ENCODE results near the gene EGR4.
A peak's percentile ranks its signal among the peaks of the same experiment; 100 is the strongest.

EGR4 gene

DNA sequence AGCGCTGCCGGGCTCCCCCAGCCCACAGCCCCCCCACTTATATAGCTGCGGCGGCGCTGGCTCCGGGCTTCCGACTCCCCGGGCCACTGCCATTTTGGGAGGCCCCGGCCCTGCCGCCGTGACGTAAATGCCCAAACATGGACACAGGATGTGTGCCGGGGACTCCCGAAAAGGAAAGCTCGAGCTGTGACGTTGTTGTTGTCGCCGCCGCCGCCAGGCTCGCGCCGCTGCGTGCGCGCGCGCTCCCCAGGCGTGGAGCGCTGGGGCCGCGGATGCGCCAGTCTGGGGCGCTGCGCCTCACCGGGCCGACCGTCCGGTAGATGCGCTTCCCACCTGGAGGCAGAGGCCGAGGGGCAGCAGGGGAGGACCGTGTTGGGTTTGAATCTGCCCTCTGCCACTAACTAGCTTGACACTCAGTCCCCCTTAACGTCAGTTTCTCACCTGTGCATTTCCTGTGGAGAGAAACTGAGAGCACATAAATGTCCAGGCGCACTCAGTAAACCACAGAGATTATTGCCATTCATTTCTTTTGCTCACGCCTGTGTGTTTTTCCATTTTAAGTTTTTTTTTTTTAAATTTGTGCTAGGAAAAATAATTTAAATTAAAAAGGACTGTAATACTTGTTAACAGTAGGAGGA is at the start of gene EGR4:
TSS of gene EGR4 (minus strand) at position 15 of the 638 bp plus-strand sequence. CDS start 231 bp downstream, outside the sequence.
- Histone ChIP-seq H4K20me1 (ENCODE audit: control insufficient read depth, insufficient read depth, low read depth, low read length) (peaks cover 4% of the 10 kb centered on the region), H3K4me1 (ENCODE audit: control insufficient read depth, low read length) (peaks cover 5% of the 10 kb centered on the region; the same call in 1 of the 2 replicates), H3F3A (ENCODE audit: control insufficient read depth, insufficient read depth) (peaks cover 2% of the 10 kb centered on the region; the same call in 1 of the 2 replicates), H3K9me2 (replicated peaks; ENCODE audit: control insufficient read depth, low read length) (no peaks in the 10 kb centered on the region), H3K4me2 (ENCODE audit: low read length) (peak within 1 kb of the TSS; percentile 83), H3K27ac (ENCODE audit: low read depth, low read length) (no peak within 1 kb of the TSS), H3K36me3 (ENCODE audit: control insufficient read depth, low read length) (no peaks in the 10 kb centered on the region), H3K4me3 (ENCODE audit: low read length) (peak within 1 kb of the TSS; percentile 73), H3K9me3 (ENCODE audit: control insufficient read depth, insufficient read depth, low read length) (no peaks in the 10 kb centered on the region), H3K79me2 (ENCODE audit: control insufficient read depth, low read length) (no peaks in the 10 kb centered on the region), H3K27me3 (ENCODE audit: control insufficient read depth, low read length) (peaks cover 71% of the 10 kb centered on the region)
- TF ChIP-seq EZH2phosphoT487 (IDR thresholded peaks at IDR 0.05; ENCODE audit: borderline replicate concordance, low read length): no peak; the same call in 1 of the 2 replicates
- TF ChIP-seq, protein P1, sequence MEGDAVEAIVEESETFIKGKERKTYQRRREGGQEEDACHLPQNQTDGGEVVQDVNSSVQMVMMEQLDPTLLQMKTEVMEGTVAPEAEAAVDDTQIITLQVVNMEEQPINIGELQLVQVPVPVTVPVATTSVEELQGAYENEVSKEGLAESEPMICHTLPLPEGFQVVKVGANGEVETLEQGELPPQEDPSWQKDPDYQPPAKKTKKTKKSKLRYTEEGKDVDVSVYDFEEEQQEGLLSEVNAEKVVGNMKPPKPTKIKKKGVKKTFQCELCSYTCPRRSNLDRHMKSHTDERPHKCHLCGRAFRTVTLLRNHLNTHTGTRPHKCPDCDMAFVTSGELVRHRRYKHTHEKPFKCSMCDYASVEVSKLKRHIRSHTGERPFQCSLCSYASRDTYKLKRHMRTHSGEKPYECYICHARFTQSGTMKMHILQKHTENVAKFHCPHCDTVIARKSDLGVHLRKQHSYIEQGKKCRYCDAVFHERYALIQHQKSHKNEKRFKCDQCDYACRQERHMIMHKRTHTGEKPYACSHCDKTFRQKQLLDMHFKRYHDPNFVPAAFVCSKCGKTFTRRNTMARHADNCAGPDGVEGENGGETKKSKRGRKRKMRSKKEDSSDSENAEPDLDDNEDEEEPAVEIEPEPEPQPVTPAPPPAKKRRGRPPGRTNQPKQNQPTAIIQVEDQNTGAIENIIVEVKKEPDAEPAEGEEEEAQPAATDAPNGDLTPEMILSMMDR (IDR thresholded peaks at IDR 0.05; ENCODE audit: low read depth, low read length, poor library complexity, severe bottlenecking): no peak

DNA sequence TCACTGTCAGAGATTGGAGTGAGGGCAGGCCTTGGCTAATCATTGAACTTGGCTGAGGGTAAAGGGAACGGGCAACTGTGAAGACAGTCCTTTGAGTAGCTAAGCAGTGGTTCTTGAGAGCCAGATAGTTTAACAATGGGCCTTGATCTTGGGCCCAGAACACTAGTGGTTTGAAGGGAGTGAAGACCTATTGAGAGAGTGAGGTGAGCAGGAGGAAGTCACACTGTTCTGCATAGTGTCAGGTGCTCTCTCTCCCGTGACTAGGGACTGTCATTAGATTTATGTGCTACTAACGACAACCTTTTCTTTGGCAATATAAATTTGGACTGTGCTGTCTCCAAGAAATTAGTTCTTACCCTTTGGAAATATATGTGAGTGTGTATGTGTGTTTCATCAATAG is 47.7 kb upstream of the EGR4 start:
- no peak for TF ChIP-seq EZH2phosphoT487 (IDR thresholded peaks at IDR 0.05; ENCODE audit: borderline replicate concordance, low read length)
- TF ChIP-seq, protein P1 (IDR thresholded peaks at IDR 0.05; ENCODE audit: low read depth, low read length, poor library complexity, severe bottlenecking): no peak
- no peaks in the 10 kb centered on the region for H3F3A ChIP-seq (ENCODE audit: control insufficient read depth, insufficient read depth)
- H3K4me2 ChIP-seq (ENCODE audit: low read length): no peak overlapping the region
- H3K9me2 ChIP-seq (replicated peaks; ENCODE audit: control insufficient read depth, low read length): no peaks in the 10 kb centered on the region
- no peak overlapping the region for H3K27ac ChIP-seq (ENCODE audit: low read depth, low read length)
- peaks cover 13% of the 10 kb centered on the region for H3K4me1 ChIP-seq (ENCODE audit: control insufficient read depth, low read length)
- H3K27me3 ChIP-seq (ENCODE audit: control insufficient read depth, low read length): no peaks in the 10 kb centered on the region
- no peak overlapping the region for H3K4me3 ChIP-seq (ENCODE audit: low read length)
- H3K79me2 ChIP-seq (ENCODE audit: control insufficient read depth, low read length): no peaks in the 10 kb centered on the region
- H4K20me1 ChIP-seq (ENCODE audit: control insufficient read depth, insufficient read depth, low read depth, low read length): no peaks in the 10 kb centered on the region
- no peaks in the 10 kb centered on the region for H3K9me3 ChIP-seq (ENCODE audit: control insufficient read depth, insufficient read depth, low read length)
- H3K36me3 ChIP-seq (ENCODE audit: control insufficient read depth, low read length): no peaks in the 10 kb centered on the region

DNA sequence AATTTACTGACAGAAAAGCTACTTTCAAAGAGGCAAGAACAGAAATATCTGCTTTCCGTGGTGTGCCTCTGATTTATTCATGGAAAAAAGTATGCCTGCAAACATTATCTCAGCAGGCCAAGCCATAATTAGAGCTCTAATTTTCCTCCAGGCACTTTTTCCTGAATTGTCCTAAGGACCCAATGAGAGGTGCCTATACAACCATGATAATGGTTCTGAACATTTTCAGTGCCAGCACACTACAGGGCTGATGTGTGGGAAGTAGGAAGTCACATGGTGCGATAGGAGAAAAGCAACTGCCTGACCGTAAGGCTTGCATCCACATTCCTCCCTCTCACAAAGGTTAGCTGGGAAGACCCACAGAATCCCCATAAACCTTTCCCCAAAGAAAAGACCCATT is 45.9 kb upstream of the EGR4 start:
- H3K4me3 ChIP-seq (ENCODE audit: low read length): no peak overlapping the region
- no peaks in the 10 kb centered on the region for H3F3A ChIP-seq (ENCODE audit: control insufficient read depth, insufficient read depth)
- no peaks in the 10 kb centered on the region for H4K20me1 ChIP-seq (ENCODE audit: control insufficient read depth, insufficient read depth, low read depth, low read length)
- no peaks in the 10 kb centered on the region for H3K9me2 ChIP-seq (replicated peaks; ENCODE audit: control insufficient read depth, low read length)
- H3K79me2 ChIP-seq (ENCODE audit: control insufficient read depth, low read length): no peaks in the 10 kb centered on the region
- no peaks in the 10 kb centered on the region for H3K36me3 ChIP-seq (ENCODE audit: control insufficient read depth, low read length)
- no peaks in the 10 kb centered on the region for H3K9me3 ChIP-seq (ENCODE audit: control insufficient read depth, insufficient read depth, low read length)
- H3K4me1 ChIP-seq (ENCODE audit: control insufficient read depth, low read length): peaks cover 13% of the 10 kb centered on the region
- no peaks in the 10 kb centered on the region for H3K27me3 ChIP-seq (ENCODE audit: control insufficient read depth, low read length)
- no peak overlapping the region for H3K27ac ChIP-seq (ENCODE audit: low read depth, low read length)
- no peak for TF ChIP-seq EZH2phosphoT487 (IDR thresholded peaks at IDR 0.05; ENCODE audit: borderline replicate concordance, low read length)
- TF ChIP-seq, protein P1 (IDR thresholded peaks at IDR 0.05; ENCODE audit: low read depth, low read length, poor library complexity, severe bottlenecking): no peak
- H3K4me2 ChIP-seq (ENCODE audit: low read length): no peak overlapping the region
